ENCODE measurements around the gene WDR86.

WDR86 gene

DNA sequence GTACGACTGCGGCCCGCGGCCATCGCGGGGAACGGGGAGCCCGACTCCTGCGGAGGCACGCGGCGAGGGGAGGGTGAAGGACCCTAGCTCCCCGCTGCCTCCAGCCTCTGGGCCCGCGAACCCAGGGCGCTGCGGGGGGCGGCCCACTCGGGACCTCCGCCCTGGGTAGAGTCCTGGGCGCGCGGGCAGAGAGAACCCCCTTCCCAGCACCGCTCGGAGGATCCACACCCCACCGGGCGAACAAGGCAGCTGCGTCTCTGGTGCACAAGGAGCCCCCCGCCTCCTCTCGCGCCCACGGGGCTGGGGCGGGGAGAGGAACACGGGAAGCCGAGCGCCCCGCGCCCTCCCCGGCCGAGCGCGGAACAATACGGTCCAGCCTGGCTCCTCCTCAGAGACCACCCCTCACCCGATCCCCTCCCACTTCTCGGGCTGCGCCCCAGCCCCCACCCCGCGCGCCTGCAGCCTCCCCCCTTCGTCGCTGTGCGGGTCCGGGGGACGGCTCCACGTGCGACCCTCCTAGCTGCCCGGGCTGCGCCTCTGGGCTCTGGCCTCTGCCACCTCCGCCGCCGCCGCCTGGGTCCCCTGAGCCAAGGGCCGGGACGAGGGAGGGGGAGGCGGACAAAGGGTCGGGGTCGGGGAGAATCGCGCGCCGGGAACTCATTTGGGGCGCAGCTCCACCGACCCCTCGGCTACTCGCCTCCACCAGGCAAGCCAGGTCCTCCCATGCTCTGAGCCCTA, at the start of gene WDR86:
TSS of gene WDR86 (minus strand) at position 372 of the 738 bp plus-strand sequence. CDS start 449 bp downstream, outside the sequence.
- no peak for DNase-seq (ENCODE audit: low read depth in 2 of 2)

DNA sequence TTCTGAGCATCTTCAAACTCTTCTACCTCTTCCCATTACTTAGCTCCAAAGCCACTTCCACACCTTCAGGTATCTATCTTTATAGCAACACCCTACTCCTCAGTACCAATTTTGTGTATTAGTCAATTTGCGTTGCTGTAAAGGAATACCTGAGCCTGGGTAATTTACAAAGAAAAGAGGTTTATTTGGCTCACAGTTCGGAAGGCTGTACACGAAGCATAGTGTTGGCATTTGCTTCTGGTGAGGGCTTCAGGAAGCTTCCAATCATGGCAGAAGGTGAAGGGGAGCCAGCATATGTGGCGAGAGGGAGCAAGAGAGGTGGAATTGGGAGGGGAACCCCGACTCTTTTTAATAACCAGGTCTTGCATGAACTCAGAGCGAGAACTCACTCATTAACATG, 47.7 kb upstream of the WDR86 start:
- no peak for DNase-seq (ENCODE audit: low read depth in 2 of 2)

GRCh38 chr7:151456782-151457181, 46.9 kb upstream of the WDR86 start:
- DNase-seq (ENCODE audit: low read depth in 2 of 2), result no peak

GRCh38 chr7:151456276-151456675, 46.4 kb upstream of the WDR86 start:
- DNase-seq (ENCODE audit: low read depth in 2 of 2), result no peak

DNA sequence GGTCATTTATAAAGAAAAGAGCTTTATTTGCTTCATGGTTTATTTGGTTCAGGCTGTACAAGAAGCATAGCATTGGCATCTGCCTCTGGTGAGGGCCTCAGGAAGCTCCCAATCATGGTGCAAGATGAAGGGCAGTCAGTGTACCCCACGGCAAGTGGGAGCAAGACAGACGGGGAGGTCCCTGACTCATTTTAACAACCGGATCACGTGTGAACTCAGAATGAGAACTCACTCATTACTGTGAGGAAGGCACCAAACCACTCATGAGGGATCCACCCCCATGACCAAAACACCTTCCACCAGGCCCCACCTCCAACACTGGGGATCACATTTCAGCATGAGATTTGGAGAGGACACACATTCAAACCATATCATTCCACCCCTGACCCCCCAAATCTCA, 45.9 kb upstream of the WDR86 start:
- no peak for DNase-seq (ENCODE audit: low read depth in 2 of 2)

DNA sequence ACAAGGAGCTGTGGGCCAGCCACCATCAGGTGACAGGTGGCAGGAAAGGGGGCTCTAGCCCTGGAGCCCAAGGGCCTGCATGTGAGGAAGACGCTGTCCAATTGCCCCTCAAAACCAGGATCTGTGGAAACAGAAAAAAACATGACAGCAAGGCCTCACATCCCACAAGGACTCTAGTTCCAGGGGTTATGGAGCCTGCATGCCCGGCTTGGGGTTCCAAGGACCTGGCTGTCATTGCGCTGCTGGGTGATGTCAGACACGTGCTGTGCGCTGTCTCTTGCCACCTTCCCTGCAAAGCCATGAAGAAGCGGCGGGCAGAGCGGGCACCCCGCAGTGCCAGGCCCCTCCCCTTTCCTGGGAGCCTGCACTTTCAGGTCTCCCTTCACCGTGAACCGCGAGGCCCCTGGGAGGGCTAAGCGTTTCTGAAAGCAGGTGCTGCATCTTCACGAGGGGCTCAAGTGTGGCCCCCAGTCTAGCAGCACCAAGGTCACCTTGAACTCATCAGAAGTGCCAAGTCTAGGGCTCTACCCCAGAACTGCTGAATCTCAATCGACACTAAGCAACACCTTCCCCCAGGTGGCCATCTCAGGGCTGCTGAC, 45.2 kb upstream of the WDR86 start:
- no peak for DNase-seq (ENCODE audit: low read depth in 2 of 2)

GRCh38 chr7:151454305-151454704, 44.5 kb upstream of the WDR86 start:
- DNase-seq (ENCODE audit: low read depth in 2 of 2), result peak in 1 of 2 experiments; percentile 12

DNA sequence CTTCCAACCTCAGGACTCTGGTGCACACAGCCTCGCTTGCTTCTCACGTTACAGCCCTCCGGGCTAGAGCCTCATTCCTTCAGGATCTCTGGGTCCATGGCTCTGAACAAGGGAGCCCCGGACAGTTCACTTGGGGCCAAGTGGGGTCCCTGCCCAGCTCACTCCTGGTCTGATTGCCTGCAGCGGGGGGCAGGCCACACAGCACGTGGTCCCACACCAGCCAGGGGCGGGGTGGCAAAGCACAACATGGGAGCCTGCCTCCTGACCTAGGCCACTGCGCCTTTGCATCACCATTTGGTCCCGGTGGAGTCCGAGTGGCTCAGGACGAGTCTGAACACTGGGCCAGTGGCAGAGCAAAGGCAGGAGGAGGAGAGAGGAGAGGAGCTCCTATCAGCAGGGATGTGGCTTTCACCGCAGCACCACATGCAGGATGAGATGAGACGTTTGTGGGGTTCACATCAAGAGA, 43.5 kb upstream of the WDR86 start:
- DNase-seq (ENCODE audit: low read depth in 2 of 2), result no peak

DNA sequence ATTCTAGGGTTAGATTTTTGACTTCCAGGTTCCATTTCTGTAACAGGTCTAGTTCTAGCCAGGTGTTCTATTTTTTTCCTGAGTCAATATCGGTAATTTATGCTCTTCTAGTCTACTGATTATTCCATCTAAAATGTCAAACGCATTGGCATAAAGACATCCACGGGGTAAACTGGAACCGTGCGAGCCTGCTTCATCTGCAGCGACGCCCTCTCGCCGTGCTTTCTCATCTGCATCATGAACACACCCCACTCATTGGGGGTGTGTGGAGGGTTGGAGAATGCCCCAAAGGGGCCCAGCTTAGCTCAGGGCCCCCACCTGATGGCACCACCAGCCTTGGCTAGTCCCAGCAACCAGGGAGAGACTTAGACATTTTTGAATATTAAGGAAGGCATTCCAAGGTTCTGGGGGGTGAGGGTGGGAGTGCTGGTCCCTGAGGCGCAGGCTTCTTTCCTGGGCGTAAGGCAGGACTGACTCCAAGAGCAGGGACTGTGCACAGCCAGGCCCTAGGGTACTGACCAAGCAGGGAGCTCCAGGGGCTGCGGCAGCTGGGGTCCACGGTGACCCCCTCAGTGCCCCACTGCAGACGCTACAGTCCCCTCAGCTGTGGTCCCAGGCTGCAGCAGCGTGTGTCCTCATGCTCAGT, 43.0 kb upstream of the WDR86 start:
- DNase-seq (ENCODE audit: low read depth in 2 of 2), result no peak

GRCh38 chr7:151451626-151452571, 42.1 kb upstream of the WDR86 start:
- DNase-seq (ENCODE audit: low read depth in 2 of 2), result no peak

DNA sequence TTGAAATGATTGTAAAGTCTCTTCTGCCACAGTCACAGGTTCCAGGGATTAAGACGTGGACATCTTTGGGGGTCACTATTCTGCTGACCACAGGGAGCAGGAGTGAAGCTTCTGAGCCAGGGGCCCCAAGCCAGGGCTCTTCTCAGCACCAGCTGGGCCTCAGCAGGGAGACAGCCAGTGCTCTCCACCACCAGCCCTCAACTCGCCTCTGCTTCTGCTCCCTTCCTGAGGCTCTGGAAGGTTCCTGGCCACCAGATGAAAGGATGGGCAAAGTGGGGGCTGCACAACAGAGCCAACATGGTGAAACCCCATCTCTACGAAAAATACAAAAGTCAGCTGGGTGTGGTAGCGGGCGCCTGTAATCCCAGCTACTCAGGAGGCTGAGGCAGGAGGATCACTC, 41.3 kb upstream of the WDR86 start:
- no peak for DNase-seq (ENCODE audit: low read depth in 2 of 2)

GRCh38 chr7:151449990-151450389, 40.2 kb upstream of the WDR86 start:
- no peak for DNase-seq (ENCODE audit: low read depth in 2 of 2)

GRCh38 chr7:151448261-151449252, 38.7 kb upstream of the WDR86 start:
- no peak for DNase-seq (ENCODE audit: low read depth in 2 of 2)

DNA sequence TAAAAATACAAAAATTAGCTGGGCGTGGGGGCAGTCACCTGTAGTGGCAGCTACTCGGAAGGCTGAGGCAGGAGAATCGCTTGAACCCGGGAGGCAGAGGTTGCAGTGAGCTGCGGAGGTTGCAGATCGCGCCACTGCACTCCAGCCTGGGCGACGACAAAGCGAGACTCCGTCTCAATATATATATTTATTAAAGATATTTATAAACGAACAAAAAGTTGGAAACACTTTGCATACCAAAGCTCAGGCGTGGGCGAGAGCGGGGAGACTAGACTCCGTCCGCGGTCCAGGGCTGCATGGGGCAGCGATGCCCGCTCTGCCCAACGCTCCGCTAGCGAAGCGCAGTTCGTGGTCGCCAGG, 38.0 kb upstream of the WDR86 start:
- DNase-seq (ENCODE audit: low read depth in 2 of 2), result no peak

- DNase-seq (ENCODE audit: low read depth in 2 of 2), result no peak
Measured at GRCh38 chr7:151447312-151447711, 37.5 kb upstream of the WDR86 start.

DNA sequence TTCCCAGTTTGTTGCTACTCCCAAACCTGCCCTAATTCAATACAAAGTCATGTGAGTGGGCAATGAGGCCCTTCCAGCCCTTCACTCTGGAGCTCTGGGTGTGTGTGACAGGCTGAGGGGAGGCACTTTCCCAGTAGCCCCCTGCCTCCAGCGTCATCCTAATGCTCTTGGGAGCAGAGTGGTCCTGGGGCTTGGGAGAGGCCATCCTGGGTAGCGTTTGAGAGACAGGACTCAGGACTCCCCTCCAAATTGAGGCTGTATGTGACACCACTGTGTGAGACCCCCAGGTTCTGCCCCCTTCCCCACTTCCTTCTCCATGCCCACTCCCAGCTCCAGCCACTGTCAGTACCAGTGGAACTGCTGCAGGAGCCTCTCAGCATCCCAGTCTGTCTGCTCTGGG, 36.6 kb upstream of the WDR86 start:
- DNase-seq (ENCODE audit: low read depth in 2 of 2), result no peak

- no peak for DNase-seq (ENCODE audit: low read depth in 2 of 2)
Measured at GRCh38 chr7:151444632-151445031, 34.8 kb upstream of the WDR86 start.

- DNase-seq (ENCODE audit: low read depth in 2 of 2), result no peak
Measured at GRCh38 chr7:151442776-151443496, 33.1 kb upstream of the WDR86 start.

DNA sequence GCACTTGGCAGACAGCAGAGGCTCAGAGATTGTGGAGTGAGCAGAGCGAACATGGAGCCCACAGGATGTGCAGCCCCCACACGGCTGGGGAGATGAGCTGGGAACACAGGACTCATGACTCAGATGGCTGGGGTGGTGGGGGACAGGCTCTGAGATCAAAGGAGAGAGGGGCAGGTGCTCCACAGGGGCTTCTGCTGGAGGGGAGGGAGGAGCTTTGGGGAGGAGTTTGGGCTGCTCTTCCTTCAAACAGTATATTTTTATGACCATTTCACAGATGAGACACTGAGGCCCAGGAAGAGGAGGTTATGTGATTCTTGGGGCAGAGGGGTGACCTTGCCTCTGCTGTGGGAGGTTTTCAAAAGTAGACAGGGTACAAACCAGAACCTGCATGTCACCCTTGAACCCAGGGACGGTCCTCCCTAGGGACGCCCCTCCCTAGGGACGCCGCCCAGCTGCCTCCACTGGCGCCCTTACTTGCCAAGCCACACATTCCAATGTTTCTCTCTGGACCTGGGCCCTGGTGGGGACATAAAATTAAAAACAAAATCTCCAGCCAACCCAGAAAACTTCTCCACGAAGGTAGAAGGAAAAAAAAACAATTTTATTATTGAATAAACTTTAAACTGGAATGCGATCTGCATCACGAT, 31.1 kb upstream of the WDR86 start:
- DNase-seq (ENCODE audit: low read depth in 2 of 2), result no peak
